Body of pancreas (tissue), 4 donors: ENCODE measurements around the gene TSPAN32.

Experiments used
- POLR2A ChIP-seq, 3 donors: fragments of 450-650 bp; IDR thresholded peaks; one replicate each; pipeline ENCODE4 v1.6.1; 2016; ENCODE audit warnings: antibody characterized with exemption in 3 of 3, mild to moderate bottlenecking in 2 of 3
- TF ChIP-seq, protein P1 (sequence below), 7 experiments: fragments of 450-650 bp in 4 of 7; fragments of 200-600 bp in 3 of 7; sonication (generic) in 3 of 7; IDR thresholded peaks; one replicate each; pipeline ENCODE4 v1.5.1; 2016 to 2019; ENCODE audit warnings: antibody characterized with exemption in 7 of 7

DNA sequence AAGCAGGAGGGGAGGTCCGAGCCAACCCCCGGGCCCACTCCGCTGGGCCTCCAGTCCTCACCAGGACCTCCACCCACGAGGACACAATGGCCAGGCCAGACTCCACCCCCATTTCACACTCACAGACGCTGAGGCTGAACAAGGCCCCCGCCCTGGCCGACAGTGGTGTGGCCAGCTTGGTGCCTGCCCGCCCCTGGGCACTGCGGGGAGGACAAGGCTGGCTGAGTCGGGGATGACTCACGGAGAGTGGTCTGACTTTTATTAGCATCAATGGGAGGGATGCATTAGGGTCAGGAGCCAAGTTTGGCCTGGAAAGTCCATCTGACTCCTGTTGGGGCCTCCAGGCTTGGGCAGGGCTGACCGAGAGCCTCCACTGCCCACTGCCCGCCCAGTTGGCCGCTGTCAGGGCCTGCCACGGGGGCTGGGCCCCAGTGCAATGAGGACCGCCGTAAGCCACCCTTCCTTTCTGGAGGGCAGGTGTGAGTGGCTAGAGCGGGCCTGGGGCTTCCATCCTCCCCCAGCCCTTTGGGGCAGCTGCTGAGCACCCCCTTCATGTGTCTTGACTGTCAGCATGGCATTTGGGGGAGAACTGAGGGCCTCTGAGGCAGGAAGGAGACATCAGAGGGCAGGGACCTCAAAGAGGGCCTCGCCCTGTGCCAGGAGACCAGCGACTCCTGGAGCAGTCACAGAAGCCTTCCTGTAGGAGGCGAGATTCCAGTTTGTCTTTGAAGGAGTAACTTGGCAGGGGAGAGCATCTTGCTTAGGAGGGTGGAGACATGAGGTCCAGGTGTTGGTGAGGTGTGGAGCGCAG lies 10.6 kb downstream of the TSPAN32 start:
- no peak for TF ChIP-seq POLR2A (IDR thresholded peaks at IDR 0.05)
- TF ChIP-seq, protein P1, sequence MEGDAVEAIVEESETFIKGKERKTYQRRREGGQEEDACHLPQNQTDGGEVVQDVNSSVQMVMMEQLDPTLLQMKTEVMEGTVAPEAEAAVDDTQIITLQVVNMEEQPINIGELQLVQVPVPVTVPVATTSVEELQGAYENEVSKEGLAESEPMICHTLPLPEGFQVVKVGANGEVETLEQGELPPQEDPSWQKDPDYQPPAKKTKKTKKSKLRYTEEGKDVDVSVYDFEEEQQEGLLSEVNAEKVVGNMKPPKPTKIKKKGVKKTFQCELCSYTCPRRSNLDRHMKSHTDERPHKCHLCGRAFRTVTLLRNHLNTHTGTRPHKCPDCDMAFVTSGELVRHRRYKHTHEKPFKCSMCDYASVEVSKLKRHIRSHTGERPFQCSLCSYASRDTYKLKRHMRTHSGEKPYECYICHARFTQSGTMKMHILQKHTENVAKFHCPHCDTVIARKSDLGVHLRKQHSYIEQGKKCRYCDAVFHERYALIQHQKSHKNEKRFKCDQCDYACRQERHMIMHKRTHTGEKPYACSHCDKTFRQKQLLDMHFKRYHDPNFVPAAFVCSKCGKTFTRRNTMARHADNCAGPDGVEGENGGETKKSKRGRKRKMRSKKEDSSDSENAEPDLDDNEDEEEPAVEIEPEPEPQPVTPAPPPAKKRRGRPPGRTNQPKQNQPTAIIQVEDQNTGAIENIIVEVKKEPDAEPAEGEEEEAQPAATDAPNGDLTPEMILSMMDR (IDR thresholded peaks at IDR 0.05) = no peak
